Mammary epithelial cell (primary cell): Measurements from ENCODE around the gene HOXA5.

ENCODE experiments used
- CTCF ChIP-seq, 2 donors: IDR thresholded peaks in 1 of 2; conservative IDR thresholded peaks in 1 of 2; 2 replicates each; pipeline ENCODE4 v1.5.1; 2011 to 2012; ENCODE audit warnings: inconsistent platforms in 2 of 2, low read length in 2 of 2, mild to moderate bottlenecking in 2 of 2, control low read depth in 1 of 2, low read depth in 1 of 2; ENCODE audit not compliant: insufficient read depth in 1 of 2; ENCODE audit errors: extremely low read depth in 1 of 2
- EZH2 ChIP-seq: IDR thresholded peaks from 2 replicates; pipeline ENCODE4 v1.6.1; 2012; ENCODE audit warnings: low read length, inconsistent platforms, borderline replicate concordance

- TF ChIP-seq CTCF (conservative IDR thresholded peaks at IDR 0.05 in 1 of 2, IDR thresholded peaks at IDR 0.05 in 1 of 2; ENCODE audit: extremely low read depth in 1 of 2, insufficient read depth in 1 of 2, low read depth in 1 of 2, low read length in 2 of 2) (no peak), EZH2 (no peak)
Measured at GRCh38 chr7:27137640-27138315, 5.7 kb downstream of the HOXA5 start.
